Measurements from ENCODE around the gene SLC7A7.
"Not testable (repeated sequence)": the region's sequence is repeated elsewhere in the genome, so short reads cannot be mapped to it uniquely, and the experiment has no call there.

The SLC7A7 gene

GRCh38 chr14:22737052-22737451 is 78.2 kb downstream of the SLC7A7 start:
- Histone ChIP-seq H3K36me3 (no peaks in the 10 kb centered on the region), H3K4me1 (no peaks in the 10 kb centered on the region), H3K9me3 (replicated peaks in 1 of 11) (peaks cover 13 to 26% (median 23%) of the 10 kb centered on the region in 11 experiments), H3K27me3 (no peaks in the 10 kb centered on the region), H3K4me3 (no peak overlapping the region), H3K4me2 (no peak overlapping the region), H4K20me1 (no peaks in the 10 kb centered on the region), H3K9ac (no peak overlapping the region), H3K27ac (no peak overlapping the region)
- no peak for TF ChIP-seq Cebpa-rat (IDR thresholded peaks at IDR 0.05)

GRCh38 chr14:22736384-22736783 is 78.9 kb downstream of the SLC7A7 start:
- H3K36me3 ChIP-seq, H3K4me2 ChIP-seq, H3K27me3 ChIP-seq, H3K27ac ChIP-seq, H3K4me3 ChIP-seq, H4K20me1 ChIP-seq, H3K4me1 ChIP-seq, H3K9ac ChIP-seq: not testable (repeated sequence)
- peaks cover 13 to 26% (median 22%) of the 10 kb centered on the region in 11 experiments for H3K9me3 ChIP-seq (replicated peaks in 1 of 11)

DNA sequence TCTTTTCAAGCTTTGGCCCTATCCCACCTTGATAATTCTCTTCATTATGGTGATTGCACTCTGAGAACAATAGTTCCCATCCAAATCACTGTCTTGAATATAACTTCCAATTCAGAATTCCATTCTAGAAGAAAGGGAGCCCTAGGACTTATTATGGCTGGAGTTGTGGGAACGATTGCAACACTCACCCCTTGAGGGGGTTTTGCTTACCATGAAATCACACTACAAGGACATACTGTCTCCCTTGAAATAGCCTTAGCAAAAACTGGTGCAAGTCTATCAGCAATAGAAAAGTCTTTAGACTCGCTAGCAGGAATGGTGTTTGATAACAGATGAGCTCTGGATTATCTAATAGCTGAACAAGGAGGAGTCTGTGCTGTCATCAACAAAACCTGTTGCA is 80.1 kb downstream of the SLC7A7 start:
- H3K27ac ChIP-seq, result no peak overlapping the region
- no peak overlapping the region for H3K4me3 ChIP-seq
- H3K9me3 ChIP-seq (replicated peaks in 1 of 11), result peaks cover 13 to 23% (median 20%) of the 10 kb centered on the region in 11 experiments
- TF ChIP-seq Cebpa-rat (IDR thresholded peaks at IDR 0.05), result no peak
- no peaks in the 10 kb centered on the region for H4K20me1 ChIP-seq
- no peak overlapping the region for H3K9ac ChIP-seq
- no peaks in the 10 kb centered on the region for H3K36me3 ChIP-seq
- H3K27me3 ChIP-seq, result no peaks in the 10 kb centered on the region
- no peak overlapping the region for H3K4me2 ChIP-seq
- no peaks in the 10 kb centered on the region for H3K4me1 ChIP-seq

GRCh38 chr14:22733829-22734228 is 81.4 kb downstream of the SLC7A7 start:
- Histone ChIP-seq H3K27ac (no peak overlapping the region), H3K9ac (no peak overlapping the region), H3K9me3 (replicated peaks in 1 of 11) (peaks cover 12 to 20% (median 15%) of the 10 kb centered on the region in 11 experiments), H3K4me1 (no peaks in the 10 kb centered on the region), H3K27me3 (no peaks in the 10 kb centered on the region), H3K36me3 (no peaks in the 10 kb centered on the region), H3K4me3 (no peak overlapping the region), H4K20me1 (no peaks in the 10 kb centered on the region), H3K4me2 (no peak overlapping the region)
- no peak for TF ChIP-seq Cebpa-rat (IDR thresholded peaks at IDR 0.05)

GRCh38 chr14:22732062-22732461 is 83.2 kb downstream of the SLC7A7 start:
- H3K9ac ChIP-seq; H3K4me2 ChIP-seq; H3K4me1 ChIP-seq; H3K36me3 ChIP-seq; H3K27me3 ChIP-seq; H3K9me3 ChIP-seq (replicated peaks in 1 of 11); H3K4me3 ChIP-seq; H4K20me1 ChIP-seq; H3K27ac ChIP-seq: not testable (repeated sequence)

DNA sequence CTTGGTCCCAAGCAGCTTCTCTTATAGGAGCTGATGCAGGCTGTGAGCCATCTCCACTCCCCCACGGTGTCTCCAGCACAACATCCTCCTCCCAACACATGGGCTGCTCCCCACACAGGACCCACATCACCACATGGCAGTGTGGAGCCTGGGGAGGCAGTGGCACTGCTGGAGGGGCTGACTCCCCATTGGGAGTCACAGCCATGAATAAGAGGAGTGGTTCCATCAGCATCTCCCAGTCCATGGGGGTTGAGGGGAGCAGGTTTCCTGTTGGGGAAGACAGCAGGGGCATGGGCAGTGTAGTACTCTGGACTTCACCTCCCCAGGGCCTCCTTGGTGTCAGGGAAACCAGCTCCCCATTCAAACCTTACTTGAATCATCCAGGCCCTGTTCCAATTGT is 89.2 kb downstream of the SLC7A7 start:
- H3K27ac ChIP-seq, result no peak overlapping the region
- TF ChIP-seq Cebpa-rat (IDR thresholded peaks at IDR 0.05), result no peak
- no peaks in the 10 kb centered on the region for H3K36me3 ChIP-seq
- no peaks in the 10 kb centered on the region for H3K4me1 ChIP-seq
- no peaks in the 10 kb centered on the region for H3K27me3 ChIP-seq
- H3K4me3 ChIP-seq, result no peak overlapping the region
- H4K20me1 ChIP-seq, result no peaks in the 10 kb centered on the region
- peaks cover 0 to 12% (median 6%) of the 10 kb centered on the region in 11 experiments; a peak in 7 of 22 replicates for H3K9me3 ChIP-seq (replicated peaks in 1 of 11)
- no peak overlapping the region for H3K4me2 ChIP-seq
- no peak overlapping the region for H3K9ac ChIP-seq

DNA sequence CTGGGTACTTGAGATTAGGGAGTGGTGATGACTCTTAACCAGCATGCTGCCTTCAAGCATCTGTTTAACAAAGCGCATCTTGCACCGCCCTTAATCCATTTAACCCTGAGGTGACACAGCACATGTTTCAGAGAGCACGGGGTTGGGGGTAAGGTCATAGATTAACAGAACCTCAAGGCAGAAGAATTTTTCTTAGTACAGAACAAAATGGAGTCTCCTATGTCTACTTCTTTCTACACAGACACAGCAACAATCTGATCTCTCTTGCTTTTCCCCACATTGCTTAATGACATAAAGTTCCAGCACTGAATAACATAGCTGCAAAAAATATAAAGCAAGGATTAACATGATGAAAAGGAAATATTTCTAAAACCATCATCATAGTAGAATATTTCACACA is 89.9 kb downstream of the SLC7A7 start:
- H3K36me3 ChIP-seq, H3K27ac ChIP-seq, H4K20me1 ChIP-seq, H3K27me3 ChIP-seq, H3K4me3 ChIP-seq, H3K9ac ChIP-seq, H3K4me1 ChIP-seq, H3K4me2 ChIP-seq: not testable (repeated sequence)
- H3K9me3 ChIP-seq (replicated peaks in 1 of 11), result peaks cover 0 to 12% (median 6%) of the 10 kb centered on the region in 11 experiments; a peak in 7 of 22 replicates

DNA sequence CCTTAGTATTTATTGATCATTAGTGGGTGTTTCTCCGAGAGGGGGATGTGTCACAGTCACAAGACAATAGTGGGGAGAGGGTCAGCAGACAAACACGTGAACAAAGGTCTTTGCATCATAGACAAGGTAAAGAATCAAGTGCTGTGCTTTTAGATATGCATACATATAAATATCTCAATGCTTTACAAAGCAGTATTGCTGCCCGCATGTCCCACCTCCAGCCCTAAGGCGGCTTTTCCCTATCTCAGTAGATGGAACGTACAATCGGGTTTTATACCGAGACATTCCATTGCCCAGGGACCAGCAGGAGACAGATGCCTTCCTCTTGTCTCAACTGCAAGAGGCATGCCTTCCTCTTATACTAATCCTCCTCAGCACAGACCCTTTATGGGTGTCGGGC is 90.4 kb downstream of the SLC7A7 start:
- not testable (repeated sequence) for H3K36me3 ChIP-seq, H3K27me3 ChIP-seq, H3K4me2 ChIP-seq, H4K20me1 ChIP-seq, H3K4me1 ChIP-seq, H3K4me3 ChIP-seq, H3K27ac ChIP-seq, H3K9ac ChIP-seq
- peaks cover 0 to 12% (median 6%) of the 10 kb centered on the region in 11 experiments; a peak in 7 of 22 replicates for H3K9me3 ChIP-seq (replicated peaks in 1 of 11)

DNA sequence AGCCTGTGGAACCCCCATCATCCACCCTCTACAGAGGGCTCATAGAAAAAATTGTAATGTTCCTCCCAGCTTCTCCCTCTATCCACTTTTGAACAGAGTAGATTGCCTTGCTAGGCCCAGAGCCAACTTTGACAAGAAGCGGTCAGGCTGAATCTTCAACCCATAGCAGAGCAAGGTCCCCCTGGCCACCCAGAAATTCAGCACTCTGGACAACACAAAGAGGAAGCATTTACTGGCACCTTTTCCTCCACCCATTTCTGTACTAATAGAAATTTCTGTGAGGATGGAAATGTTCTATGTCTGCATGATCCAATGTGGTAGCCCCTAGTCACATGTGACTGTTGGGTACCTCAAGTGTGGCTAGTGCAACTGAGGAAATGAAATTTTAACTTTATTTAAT is 91.4 kb downstream of the SLC7A7 start:
- Histone ChIP-seq H3K4me3 (no peak overlapping the region), H3K4me1 (no peaks in the 10 kb centered on the region), H4K20me1 (no peaks in the 10 kb centered on the region), H3K27ac (no peak overlapping the region), H3K36me3 (no peaks in the 10 kb centered on the region), H3K9me3 (replicated peaks in 1 of 11) (peaks cover 0 to 12% (median 6%) of the 10 kb centered on the region in 11 experiments; a peak in 7 of 22 replicates), H3K9ac (no peak overlapping the region), H3K27me3 (no peaks in the 10 kb centered on the region), H3K4me2 (no peak overlapping the region)
- no peak for TF ChIP-seq Cebpa-rat (IDR thresholded peaks at IDR 0.05)

Data from BLaER1 treated with 17β-estradiol and CSF1 and Interleukin-3, amounts not matched to agents 10 nM and 100 nM (cell line).